Measurements from ENCODE around the gene PDE4D.

The PDE4D gene

GRCh38 chr5:59134471-59135163, 758.9 kb downstream of the PDE4D start:
- Histone ChIP-seq H3K27me3 (replicated peaks; ENCODE audit: control insufficient read depth, insufficient read depth, low read length) (no peaks in the 10 kb centered on the region), H3K4me3 (replicated peaks; ENCODE audit: low read depth, low read length) (no peak overlapping the region), H3K36me3 (ENCODE audit: control insufficient read depth, insufficient read depth, low read length) (no peaks in the 10 kb centered on the region)
- TF ChIP-seq CTCF (IDR thresholded peaks at IDR 0.05; ENCODE audit: insufficient read depth, low read length, poor library complexity, severe bottlenecking): no peak
- no peak for DNase-seq (ENCODE audit: extremely low read depth, insufficient read length)

DNA sequence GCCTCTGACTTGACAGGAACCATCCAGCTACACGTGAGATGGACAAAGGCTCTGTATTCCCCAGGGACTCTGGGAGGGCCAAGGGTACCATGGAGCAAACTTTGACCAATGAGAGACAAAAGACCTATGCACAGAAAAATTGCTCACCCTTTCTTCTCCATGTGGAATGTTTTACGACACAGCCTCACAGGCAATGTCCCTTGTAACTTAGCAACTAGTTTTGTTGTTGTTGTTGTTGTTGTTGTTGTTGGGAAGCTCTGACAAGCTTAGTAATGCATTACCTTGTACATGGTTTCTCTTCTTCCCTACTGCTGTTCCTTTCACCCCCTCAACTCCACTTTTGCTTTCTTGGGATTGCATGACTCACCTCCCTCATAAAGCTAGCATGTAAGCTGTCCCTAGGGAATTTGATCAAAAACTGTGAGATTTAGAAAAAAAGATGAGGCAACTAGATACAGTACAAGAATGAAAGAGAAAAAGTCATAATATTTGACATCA, 759.7 kb downstream of the PDE4D start:
- no peak for TF ChIP-seq CTCF (IDR thresholded peaks at IDR 0.05; ENCODE audit: insufficient read depth, low read length, poor library complexity, severe bottlenecking)
- Histone ChIP-seq H3K27me3 (replicated peaks; ENCODE audit: control insufficient read depth, insufficient read depth, low read length) (no peaks in the 10 kb centered on the region), H3K4me3 (replicated peaks; ENCODE audit: low read depth, low read length) (no peak overlapping the region), H3K36me3 (ENCODE audit: control insufficient read depth, insufficient read depth, low read length) (no peaks in the 10 kb centered on the region)
- no peak for DNase-seq (ENCODE audit: extremely low read depth, insufficient read length)

GRCh38 chr5:59132131-59132530, 761.4 kb downstream of the PDE4D start:
- H3K36me3 ChIP-seq (ENCODE audit: control insufficient read depth, insufficient read depth, low read length): no peaks in the 10 kb centered on the region
- H3K4me3 ChIP-seq (replicated peaks; ENCODE audit: low read depth, low read length): no peak overlapping the region
- TF ChIP-seq CTCF (IDR thresholded peaks at IDR 0.05; ENCODE audit: insufficient read depth, low read length, poor library complexity, severe bottlenecking): no peak
- no peak for DNase-seq (ENCODE audit: extremely low read depth, insufficient read length)
- no peaks in the 10 kb centered on the region for H3K27me3 ChIP-seq (replicated peaks; ENCODE audit: control insufficient read depth, insufficient read depth, low read length)

DNA sequence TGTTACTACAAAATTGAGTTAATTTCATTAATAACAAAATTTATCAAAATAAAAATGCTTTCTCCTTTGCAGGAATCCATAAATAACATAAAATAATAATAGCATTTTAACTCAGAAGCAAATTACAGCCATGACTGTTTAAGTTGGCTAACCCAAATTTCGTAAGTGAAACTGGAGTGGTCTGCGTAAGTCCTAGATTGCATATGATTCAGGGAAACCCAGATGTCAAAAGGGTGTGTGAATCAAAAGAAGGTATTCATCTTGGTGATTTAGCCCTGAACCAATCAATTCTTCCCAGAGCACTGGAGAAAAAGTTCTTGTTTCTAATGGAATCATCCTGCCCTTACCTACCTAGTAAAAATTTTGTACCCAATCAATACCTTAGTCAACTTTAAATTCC, 763.1 kb downstream of the PDE4D start:
- no peaks in the 10 kb centered on the region for H3K36me3 ChIP-seq (ENCODE audit: control insufficient read depth, insufficient read depth, low read length)
- no peaks in the 10 kb centered on the region for H3K27me3 ChIP-seq (replicated peaks; ENCODE audit: control insufficient read depth, insufficient read depth, low read length)
- DNase-seq (ENCODE audit: extremely low read depth, insufficient read length): no peak
- H3K4me3 ChIP-seq (replicated peaks; ENCODE audit: low read depth, low read length): no peak overlapping the region
- TF ChIP-seq CTCF (IDR thresholded peaks at IDR 0.05; ENCODE audit: insufficient read depth, low read length, poor library complexity, severe bottlenecking): no peak

- Histone ChIP-seq H3K4me3 (replicated peaks; ENCODE audit: low read depth, low read length) (no peak overlapping the region), H3K36me3 (ENCODE audit: control insufficient read depth, insufficient read depth, low read length) (no peaks in the 10 kb centered on the region), H3K27me3 (replicated peaks; ENCODE audit: control insufficient read depth, insufficient read depth, low read length) (no peaks in the 10 kb centered on the region)
- DNase-seq (ENCODE audit: extremely low read depth, insufficient read length): no peak
- TF ChIP-seq CTCF (IDR thresholded peaks at IDR 0.05; ENCODE audit: insufficient read depth, low read length, poor library complexity, severe bottlenecking): no peak
Measured at GRCh38 chr5:59128646-59129290, 764.8 kb downstream of the PDE4D start.
